K562 (cell line): ENCODE results near the gene ABHD3. TPM values are rescaled to one million over a fixed set of nuclear protein-coding genes. Genes with fewer than 3 reads are reported as not detected.
A peak's percentile ranks its signal among the peaks of the same experiment; 100 is the strongest.

Source experiments
- ATF7 ChIP-seq: fragments of 450-650 bp; IDR thresholded peaks from 2 replicates; pipeline ENCODE4 v1.7.1; 2014; ENCODE audit warnings: mild to moderate bottlenecking, moderate library complexity
- CCAR2 ChIP-seq: fragments of 200-400 bp; formaldehyde crosslinking; IDR thresholded peaks from 2 replicates; pipeline ENCODE4 v1.6.1; 2017; ENCODE audit warnings: mild to moderate bottlenecking, low read depth, low read length
- EGR1 ChIP-seq: fragments of 450-650 bp; conservative IDR thresholded peaks from 2 replicates; pipeline ENCODE4 v1.6.1; 2017; ENCODE audit warnings: mild to moderate bottlenecking
- EP300 ChIP-seq: IDR thresholded peaks from 2 replicates; pipeline ENCODE4 v1.6.1; 2012; ENCODE audit warnings: low read length, improper control_type of control experiment
- GTF2A2 ChIP-seq: IDR thresholded peaks from 2 replicates; pipeline ENCODE4 v1.6.1; 2016; ENCODE audit warnings: mild to moderate bottlenecking, missing genetic modification characterization, missing compliant biosample characterization
- KLF16 ChIP-seq: IDR thresholded peaks from 2 replicates; pipeline ENCODE4 v1.6.1; 2016; ENCODE audit warnings: antibody characterized with exemption
- NFRKB ChIP-seq: fragments of 450-650 bp; IDR thresholded peaks from 2 replicates; pipeline ENCODE4 v1.6.1; 2016; ENCODE audit warnings: low read depth
- NR2C2 ChIP-seq, 2 experiments: fragments of 200-800 bp in 1 of 2; sonication (Bioruptor generic) in 1 of 2; sonication (generic) in 1 of 2; formaldehyde crosslinking in 1 of 2; IDR thresholded peaks; 2 replicates each; pipeline versions ENCODE4 v1.6.1 to v1.8.0; 2016 to 2022; ENCODE audit warnings: mild to moderate bottlenecking in 1 of 2, missing compliant biosample characterization in 1 of 2, missing genetic modification characterization in 1 of 2, missing genetic modification reagents in 1 of 2
- RBM14 ChIP-seq: fragments of 200-400 bp; formaldehyde crosslinking; IDR thresholded peaks from 2 replicates; pipeline ENCODE4 v1.6.1; 2018; ENCODE audit warnings: low read depth, mild to moderate bottlenecking, low read length, moderate library complexity, borderline replicate concordance; ENCODE audit not compliant: insufficient read depth
- RBM17 ChIP-seq: fragments of 200-400 bp; formaldehyde crosslinking; IDR thresholded peaks from 2 replicates; pipeline ENCODE4 v1.6.1; 2017; ENCODE audit warnings: low read depth, mild to moderate bottlenecking, low read length, borderline replicate concordance
- SAFB2 ChIP-seq: fragments of 200-400 bp; formaldehyde crosslinking; IDR thresholded peaks from 2 replicates; pipeline ENCODE4 v1.6.1; 2018; ENCODE audit warnings: borderline replicate concordance, low read length, low read depth, moderate library complexity; ENCODE audit not compliant: severe bottlenecking
- SIN3B ChIP-seq: fragments of 450-650 bp; IDR thresholded peaks from 2 replicates; pipeline ENCODE4 v1.6.1; 2017; ENCODE audit warnings: low read depth, mild to moderate bottlenecking, moderate library complexity
- SLC30A9 ChIP-seq: fragments of 250-450 bp; sonication (Bioruptor Pico); IDR thresholded peaks from 2 replicates; pipeline ENCODE4 v1.8.0; 2022; ENCODE audit warnings: mild to moderate bottlenecking, moderate library complexity
- SPI1 ChIP-seq: IDR thresholded peaks from 2 replicates; pipeline ENCODE4 v1.6.1; 2011; ENCODE audit warnings: low read depth, low read length, control low read depth, borderline replicate concordance
- ZBTB8A ChIP-seq: fragments of 450-650 bp; IDR thresholded peaks from 2 replicates; pipeline ENCODE4 v1.6.1; 2018; ENCODE audit warnings: mild to moderate bottlenecking, moderate library complexity; ENCODE audit not compliant: partially characterized antibody
- ZFP36 ChIP-seq: fragments of 150-350 bp; IDR thresholded peaks from 2 replicates; pipeline ENCODE4 v1.6.1; 2018; ENCODE audit warnings: low read length, low read depth; ENCODE audit not compliant: partially characterized antibody
- ZNF23 ChIP-seq: fragments of 250-450 bp; sonication (Bioruptor Pico); IDR thresholded peaks from 2 replicates; pipeline ENCODE4 v1.4.0; 2020; ENCODE audit warnings: mild to moderate bottlenecking
- polyA plus RNA-seq, 8 experiments: library from polyadenylated mRNA; depleted of rRNA in 4 of 8; stranded (reverse) in 5 of 8; unstranded in 3 of 8; fragments of >200 nt; fragmentation: Nextera tagmentation in 2 of 8; fragmentation: Illumina TruSeq in 1 of 8; extraction: Ambion mirVana in 2 of 8; extraction: Trizol in 1 of 8; gene quantifications; 2 replicates each; pipeline versions ENCODE4 v1.2.1 to v1.2.3, GENCODE V29; 2011 to 2014; ENCODE audit warnings: inconsistent platforms in 1 of 8, missing spikeins in 1 of 8
- total RNA-seq, 7 experiments: library from RNA; depleted of rRNA in 6 of 7; stranded (reverse); fragments of >200 nt in 6 of 7; fragmentation: Illumina TruSeq in 2 of 7; extraction: Trizol in 2 of 7; gene quantifications; 2 replicates each; pipeline versions ENCODE4 v1.2.1 to v1.2.3, GENCODE V29; 2011 to 2021; ENCODE audit warnings: low replicate concordance in 1 of 7
- TF ChIP-seq, protein P1 (sequence below): fragments of 450-650 bp; IDR thresholded peaks from 2 replicates; pipeline ENCODE4 v1.6.1; 2018; ENCODE audit warnings: mild to moderate bottlenecking, low read depth; ENCODE audit not compliant: partially characterized antibody
- TF ChIP-seq, protein P2 (sequence below), 2 experiments: fragments of 450-650 bp in 1 of 2; sonication (generic) in 1 of 2; formaldehyde crosslinking in 1 of 2; IDR thresholded peaks; 2 replicates each; pipeline versions ENCODE4 v1.7.1 to v1.9.0; 2016 to 2022; ENCODE audit warnings: inconsistent platforms in 1 of 2, mild to moderate bottlenecking in 1 of 2, missing genetic modification reagents in 1 of 2

Gene ABHD3
- total and polyA plus RNA-seq, 9 of the 15 experiments (the other 6 are each of a cell fraction or from before 2014, with no cell fraction given): 6.3 to 38.8 (median 19.4) TPM

DNA sequence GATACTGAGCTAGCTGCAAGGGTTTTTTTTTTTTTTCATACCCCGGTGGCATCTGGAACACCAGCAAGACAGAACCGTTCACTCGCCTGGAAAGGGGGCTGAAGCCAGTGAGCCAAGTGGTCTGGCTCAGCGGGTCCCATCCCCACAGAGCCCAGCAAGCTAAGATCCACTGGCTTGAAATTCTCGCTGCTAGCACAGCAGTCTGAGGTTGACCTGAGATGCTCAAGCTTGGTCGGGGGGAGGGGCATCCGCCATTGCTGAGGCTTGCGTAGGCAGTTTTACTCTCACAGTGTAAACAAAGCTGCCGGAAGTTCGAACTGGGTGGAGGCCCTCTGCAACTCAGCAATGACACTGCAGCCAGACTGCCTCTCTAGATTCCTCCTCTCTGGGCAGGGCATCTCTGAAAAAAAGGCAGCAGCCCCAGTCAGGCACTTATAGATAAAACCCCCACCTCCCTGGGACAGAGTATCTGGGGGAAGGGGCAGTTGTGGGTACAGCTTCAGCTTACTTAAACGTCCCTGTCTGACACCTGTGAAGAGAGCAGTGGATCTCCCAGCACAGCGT lies 31.0 kb upstream of the ABHD3 start (continued):
- TF ChIP-seq, protein P1, sequence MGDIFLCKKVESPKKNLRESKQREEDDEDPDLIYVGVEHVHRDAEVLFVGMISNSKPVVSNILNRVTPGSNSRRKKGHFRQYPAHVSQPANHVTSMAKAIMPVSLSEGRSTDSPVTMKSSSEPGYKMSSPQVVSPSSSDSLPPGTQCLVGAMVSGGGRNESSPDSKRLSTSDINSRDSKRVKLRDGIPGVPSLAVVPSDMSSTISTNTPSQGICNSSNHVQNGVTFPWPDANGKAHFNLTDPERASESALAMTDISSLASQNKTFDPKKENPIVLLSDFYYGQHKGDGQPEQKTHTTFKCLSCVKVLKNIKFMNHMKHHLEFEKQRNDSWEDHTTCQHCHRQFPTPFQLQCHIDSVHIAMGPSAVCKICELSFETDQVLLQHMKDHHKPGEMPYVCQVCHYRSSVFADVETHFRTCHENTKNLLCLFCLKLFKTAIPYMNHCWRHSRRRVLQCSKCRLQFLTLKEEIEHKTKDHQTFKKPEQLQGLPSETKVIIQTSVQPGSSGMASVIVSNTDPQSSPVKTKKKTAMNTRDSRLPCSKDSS: no peak
- no peak for TF ChIP-seq RBM14
- TF ChIP-seq NFRKB: peak; percentile 94
- TF ChIP-seq ZFP36: peak; percentile 84
- TF ChIP-seq SIN3B: no peak
- TF ChIP-seq, protein P2, sequence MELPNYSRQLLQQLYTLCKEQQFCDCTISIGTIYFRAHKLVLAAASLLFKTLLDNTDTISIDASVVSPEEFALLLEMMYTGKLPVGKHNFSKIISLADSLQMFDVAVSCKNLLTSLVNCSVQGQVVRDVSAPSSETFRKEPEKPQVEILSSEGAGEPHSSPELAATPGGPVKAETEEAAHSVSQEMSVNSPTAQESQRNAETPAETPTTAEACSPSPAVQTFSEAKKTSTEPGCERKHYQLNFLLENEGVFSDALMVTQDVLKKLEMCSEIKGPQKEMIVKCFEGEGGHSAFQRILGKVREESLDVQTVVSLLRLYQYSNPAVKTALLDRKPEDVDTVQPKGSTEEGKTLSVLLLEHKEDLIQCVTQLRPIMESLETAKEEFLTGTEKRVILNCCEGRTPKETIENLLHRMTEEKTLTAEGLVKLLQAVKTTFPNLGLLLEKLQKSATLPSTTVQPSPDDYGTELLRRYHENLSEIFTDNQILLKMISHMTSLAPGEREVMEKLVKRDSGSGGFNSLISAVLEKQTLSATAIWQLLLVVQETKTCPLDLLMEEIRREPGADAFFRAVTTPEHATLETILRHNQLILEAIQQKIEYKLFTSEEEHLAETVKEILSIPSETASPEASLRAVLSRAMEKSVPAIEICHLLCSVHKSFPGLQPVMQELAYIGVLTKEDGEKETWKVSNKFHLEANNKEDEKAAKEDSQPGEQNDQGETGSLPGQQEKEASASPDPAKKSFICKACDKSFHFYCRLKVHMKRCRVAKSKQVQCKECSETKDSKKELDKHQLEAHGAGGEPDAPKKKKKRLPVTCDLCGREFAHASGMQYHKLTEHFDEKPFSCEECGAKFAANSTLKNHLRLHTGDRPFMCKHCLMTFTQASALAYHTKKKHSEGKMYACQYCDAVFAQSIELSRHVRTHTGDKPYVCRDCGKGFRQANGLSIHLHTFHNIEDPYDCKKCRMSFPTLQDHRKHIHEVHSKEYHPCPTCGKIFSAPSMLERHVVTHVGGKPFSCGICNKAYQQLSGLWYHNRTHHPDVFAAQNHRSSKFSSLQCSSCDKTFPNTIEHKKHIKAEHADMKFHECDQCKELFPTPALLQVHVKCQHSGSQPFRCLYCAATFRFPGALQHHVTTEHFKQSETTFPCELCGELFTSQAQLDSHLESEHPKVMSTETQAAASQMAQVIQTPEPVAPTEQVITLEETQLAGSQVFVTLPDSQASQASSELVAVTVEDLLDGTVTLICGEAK (IDR thresholded peaks at IDR 0.05): no peak
- TF ChIP-seq, protein P2 (CRISPR knock-in tag; IDR thresholded peaks at IDR 0.05): no peak
- TF ChIP-seq ZNF23 (CRISPR knock-in tag): no peak
- peak; percentile 77 for TF ChIP-seq EP300
- TF ChIP-seq EGR1: peak; percentile 81
- TF ChIP-seq NR2C2 (CRISPR knock-in tag; IDR thresholded peaks at IDR 0.05): no peak
- TF ChIP-seq NR2C2 (tag; IDR thresholded peaks at IDR 0.05): peak; percentile 63
- peak; percentile 77; the same call in 1 of the 2 replicates for TF ChIP-seq ATF7
- TF ChIP-seq SPI1: no peak
- TF ChIP-seq GTF2A2: no peak
- no peak for TF ChIP-seq SLC30A9 (CRISPR knock-in tag)
- TF ChIP-seq KLF16: peak; percentile 47; the same call in 1 of the 2 replicates
- TF ChIP-seq ZBTB8A: no peak
- no peak for TF ChIP-seq CCAR2
- TF ChIP-seq SAFB2: no peak
- TF ChIP-seq RBM17: no peak
